Lung microvascular endothelial cell (primary cell): ENCODE data around the gene SOX13. TPM values are rescaled to one million over a fixed set of nuclear protein-coding genes. Genes with fewer than 3 reads are reported as not detected.
"Not testable (repeated sequence)": the region's sequence is repeated elsewhere in the genome, so short reads cannot be mapped to it uniquely, and the experiment has no call there.

Source experiments
- DNase-seq, 2 donors: peaks; one replicate each; pipeline versions ENCODE4 v3.0.0 to v3.0.0-alpha.2; 2010; ENCODE audit warnings: low read depth in 2 of 2
- total RNA-seq: library from RNA; depleted of rRNA; stranded (reverse); fragments of >200 nt; gene quantifications from 2 replicates; pipeline ENCODE4 v1.2.1, GENCODE V29; 2014

The SOX13 gene
- total RNA-seq, 1 donor from 2014 or later, result 6.7 TPM

- no peak for DNase-seq
These were observed 14.4 kb downstream of the SOX13 start for GRCh38 chr1:204087181-204087892.

GRCh38 chr1:204087893-204088528 is 15.1 kb downstream of the SOX13 start:
- DNase-seq, result peak in 1 of 2 donors; percentile 31

- no peak for DNase-seq
These were observed 15.7 kb downstream of the SOX13 start for GRCh38 chr1:204088596-204088995.

GRCh38 chr1:204089044-204089751 is 16.3 kb downstream of the SOX13 start:
- DNase-seq, result peak in 1 of 2 donors; percentile 47

GRCh38 chr1:204090132-204090531 is 17.2 kb downstream of the SOX13 start:
- not testable (repeated sequence) for DNase-seq

- DNase-seq, result no peak
These were observed 18.2 kb downstream of the SOX13 start for GRCh38 chr1:204091066-204091465.

- no peak for DNase-seq
These were observed 18.9 kb downstream of the SOX13 start for GRCh38 chr1:204091787-204092312.

GRCh38 chr1:204092632-204093420 is 19.9 kb downstream of the SOX13 start:
- no peak for DNase-seq

GRCh38 chr1:204093421-204093717 is 20.5 kb downstream of the SOX13 start:
- no peak for DNase-seq

GRCh38 chr1:204093781-204094180 is 20.9 kb downstream of the SOX13 start:
- peak in 1 of 2 donors; percentile 76 for DNase-seq

- peak in 1 of 2 donors; percentile 25 for DNase-seq
These were observed 21.4 kb downstream of the SOX13 start for GRCh38 chr1:204094313-204094729.

GRCh38 chr1:204094856-204095634 is 22.1 kb downstream of the SOX13 start:
- DNase-seq, result peak; percentile 49 to 59

GRCh38 chr1:204096931-204097330 is 24.0 kb downstream of the SOX13 start:
- DNase-seq, result peak in 1 of 2 donors; percentile 29

- DNase-seq, result no peak
These were observed 25.8 kb downstream of the SOX13 start for GRCh38 chr1:204098683-204099082.

GRCh38 chr1:204099754-204100153 is 26.8 kb downstream of the SOX13 start:
- not testable (repeated sequence) for DNase-seq

GRCh38 chr1:204102029-204102611 is 29.2 kb downstream of the SOX13 start:
- DNase-seq, result peak; percentile 41 to 42

GRCh38 chr1:204102739-204103430 is 30.0 kb downstream of the SOX13 start:
- DNase-seq, result peak in 1 of 2 donors; percentile 58

GRCh38 chr1:204103431-204103741 is 30.5 kb downstream of the SOX13 start:
- no peak for DNase-seq

- peak; percentile 59 to 61 for DNase-seq
These were observed 31.6 kb downstream of the SOX13 start for GRCh38 chr1:204104331-204105130.
